Ovary (tissue), 9 donors: ENCODE results near the gene GSK3B. TPM values are rescaled to one million over a fixed set of nuclear protein-coding genes. Genes with fewer than 3 reads are reported as not detected.

Experiments used
- DNase-seq, 5 donors: peaks; one replicate each; pipeline ENCODE4 v3.0.0-alpha.2; 2019 to 2020
- H3K27ac ChIP-seq, 2 donors: fragments of 200-600 bp; one replicate each; pipeline versions ENCODE4 v1.5.1 to v1.8.0; 2019 to 2022
- H3K27me3 ChIP-seq: fragments of 200-600 bp; one replicate; pipeline ENCODE4 v1.8.0; 2022
- H3K36me3 ChIP-seq: fragments of 200-600 bp; sonication (generic); one replicate; pipeline ENCODE4 v1.5.1; 2019
- H3K4me1 ChIP-seq: one replicate; pipeline ENCODE4 v1.8.1; 2013; ENCODE audit warnings: mild to moderate bottlenecking, moderate library complexity; ENCODE audit not compliant: insufficient read depth
- H3K4me3 ChIP-seq: fragments of 200-600 bp; sonication (generic); one replicate; pipeline ENCODE4 v1.5.1; 2017
- H3K9me3 ChIP-seq, 2 donors: fragments of 200-600 bp in 1 of 2; sonication (generic) in 1 of 2; one replicate each; pipeline versions ENCODE4 v1.5.1 to v1.8.1; 2013 to 2019; ENCODE audit warnings: mild to moderate bottlenecking in 1 of 2, moderate library complexity in 1 of 2
- EP300 ChIP-seq: sonication (generic); formaldehyde crosslinking; IDR thresholded peaks from one replicate; pipeline ENCODE4 v1.6.1; 2017; ENCODE audit warnings: antibody characterized with exemption
- POLR2A ChIP-seq: fragments of 450-650 bp; IDR thresholded peaks from one replicate; pipeline ENCODE4 v1.6.1; 2017; ENCODE audit warnings: antibody characterized with exemption, mild to moderate bottlenecking, moderate library complexity
- whole genome bisulfite sequencing, 3 donors: extraction: QIAGEN DNeasy Blood & Tissue Kit in 1 of 3; methylation state at CpG; one replicate each; pipeline versions ENCODE4 v1.1.5 to v1.1.7; 2013 to 2017; 5-methylcytosine and 5-hydroxymethylcytosine counted together
- intact Hi-C, 4 donors: fragments of 100-400 bp; cut with DNase I; formaldehyde crosslinking; loops; one replicate each; pipeline versions ENCODE4 v1.11.0 to v1.15.1; 2022 to 2023
- polyA plus RNA-seq, 2 donors: library from polyadenylated mRNA; stranded (reverse); fragments of 200-250 nt in 1 of 2; fragments of 350-450 nt in 1 of 2; fragmentation: Illumina TruSeq in 1 of 2; extraction: RNeasy Lipid Tissue Mini Kit (QIAGEN cat#74804) in 1 of 2; gene quantifications; one replicate each; pipeline ENCODE4 v1.2.3, GENCODE V29; 2013 to 2014
- total RNA-seq, 7 donors: library from RNA; depleted of rRNA in 2 of 7; stranded (reverse); fragments of >200 nt in 2 of 7; fragmentation: NEBNext Ultra II Directional in 3 of 7; extraction: Animal tissue kit (Norgen Biotek cat#: 25700) in 3 of 7; gene quantifications; one replicate each; pipeline versions ENCODE4 v1.1.0 to v1.2.4, GENCODE V29; 2016 to 2023
- TF ChIP-seq, protein P1 (sequence below), 3 donors: fragments of 450-650 bp in 2 of 3; fragments of 200-600 bp in 1 of 3; IDR thresholded peaks; one replicate each; pipeline versions ENCODE4 v1.5.1 to v1.8.0; 2016 to 2022; ENCODE audit warnings: antibody characterized with exemption in 3 of 3, mild to moderate bottlenecking in 1 of 3
- donor health status: DM: no; HTN: no; CAD: no; lungs with moderate emphysema.
- donor health status: DM: no; HTN: no; CAD: no.
- donor health status: Bipolar disorder and iron deficiency.
- donor health status: DM: yes; HTN: yes; CAD: no.
- donor health status: DM: no; HTN: no; CAD: no.
- donor health status: DM: yes; HTN: yes; CAD: no.

GSK3B gene
- total and polyA plus RNA-seq, 9 donors, result 8.3 to 38.4 (median 25.3) TPM

DNA sequence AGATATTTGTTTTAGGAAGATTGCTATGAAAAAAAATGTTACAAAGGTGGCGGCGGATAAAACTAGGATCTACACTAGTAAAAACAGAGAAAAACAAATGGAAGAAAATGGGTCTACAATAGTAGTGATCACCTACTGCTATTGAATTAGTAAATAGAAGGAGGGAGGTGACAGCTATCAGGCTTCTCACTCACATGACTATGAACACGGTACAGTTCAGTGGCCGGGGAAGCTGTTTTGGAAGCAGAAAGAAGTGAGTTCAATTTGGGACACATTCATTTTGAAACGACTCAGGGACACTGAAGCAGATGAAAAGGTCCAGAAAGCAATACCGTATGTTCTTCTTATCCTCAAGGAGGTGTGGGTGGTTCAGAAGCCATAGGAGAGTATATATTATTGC lies 138.3 kb downstream of the GSK3B start:
- Histone ChIP-seq H3K27ac (no peak overlapping the region), H3K9me3 (no peaks in the 10 kb centered on the region), H3K36me3 (no peaks in the 10 kb centered on the region), H3K4me3 (no peak overlapping the region), H3K4me1 (peaks cover 3% of the 10 kb centered on the region), H3K27me3 (no peaks in the 10 kb centered on the region)
- TF ChIP-seq EP300, result no peak
- TF ChIP-seq, protein P1, sequence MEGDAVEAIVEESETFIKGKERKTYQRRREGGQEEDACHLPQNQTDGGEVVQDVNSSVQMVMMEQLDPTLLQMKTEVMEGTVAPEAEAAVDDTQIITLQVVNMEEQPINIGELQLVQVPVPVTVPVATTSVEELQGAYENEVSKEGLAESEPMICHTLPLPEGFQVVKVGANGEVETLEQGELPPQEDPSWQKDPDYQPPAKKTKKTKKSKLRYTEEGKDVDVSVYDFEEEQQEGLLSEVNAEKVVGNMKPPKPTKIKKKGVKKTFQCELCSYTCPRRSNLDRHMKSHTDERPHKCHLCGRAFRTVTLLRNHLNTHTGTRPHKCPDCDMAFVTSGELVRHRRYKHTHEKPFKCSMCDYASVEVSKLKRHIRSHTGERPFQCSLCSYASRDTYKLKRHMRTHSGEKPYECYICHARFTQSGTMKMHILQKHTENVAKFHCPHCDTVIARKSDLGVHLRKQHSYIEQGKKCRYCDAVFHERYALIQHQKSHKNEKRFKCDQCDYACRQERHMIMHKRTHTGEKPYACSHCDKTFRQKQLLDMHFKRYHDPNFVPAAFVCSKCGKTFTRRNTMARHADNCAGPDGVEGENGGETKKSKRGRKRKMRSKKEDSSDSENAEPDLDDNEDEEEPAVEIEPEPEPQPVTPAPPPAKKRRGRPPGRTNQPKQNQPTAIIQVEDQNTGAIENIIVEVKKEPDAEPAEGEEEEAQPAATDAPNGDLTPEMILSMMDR (IDR thresholded peaks at IDR 0.05), result no peak
- TF ChIP-seq POLR2A, result no peak
- no peak for DNase-seq
- 90 to 93% (median 91%) methylated on average over 6 of the region's 6 CpGs for whole genome bisulfite sequencing, 3 donors
- intact Hi-C loops, result no loop called here

DNA sequence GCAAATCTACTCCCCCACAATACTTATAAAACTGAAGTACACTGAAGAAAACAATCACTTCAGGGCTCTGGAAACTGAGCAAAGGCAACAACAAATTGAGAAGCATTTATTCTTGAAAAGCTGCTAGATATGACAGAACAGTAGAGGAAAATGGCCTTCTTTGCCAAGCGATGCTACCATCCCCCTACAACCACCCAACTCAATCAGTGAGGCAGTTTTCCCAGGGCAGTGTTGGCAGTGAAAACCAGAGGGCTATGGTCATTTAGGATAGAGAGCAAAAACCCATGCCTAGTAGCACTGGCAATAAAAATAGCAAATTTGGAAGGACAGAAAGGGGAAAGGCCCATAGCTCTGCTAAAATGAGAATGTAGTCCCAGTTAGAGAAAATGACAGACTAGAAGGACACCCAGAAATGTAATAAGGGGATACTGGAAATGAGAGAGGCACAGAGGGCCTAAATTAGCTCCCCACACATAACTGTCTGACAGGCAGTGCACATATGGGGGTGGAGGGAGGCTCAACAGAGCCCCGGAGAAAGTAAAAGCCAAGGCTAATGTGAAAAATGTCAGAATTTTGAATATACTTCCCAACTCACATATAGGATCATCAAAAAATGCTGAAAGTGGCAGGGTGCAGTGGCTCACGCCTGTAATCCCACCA lies 143.5 kb downstream of the GSK3B start:
- Histone ChIP-seq H3K4me1 (peaks cover 4% of the 10 kb centered on the region), H3K27me3 (no peaks in the 10 kb centered on the region), H3K27ac (no peak overlapping the region), H3K36me3 (no peaks in the 10 kb centered on the region), H3K9me3 (no peaks in the 10 kb centered on the region), H3K4me3 (no peak overlapping the region)
- no peak for DNase-seq
- intact Hi-C loops, result no loop called here
- WGBS, 3 donors, result 89 to 95% (median 91%) methylated on average over 3 of the region's 3 CpGs
- no peak for TF ChIP-seq EP300
- no peak for TF ChIP-seq POLR2A
- TF ChIP-seq, protein P1 (IDR thresholded peaks at IDR 0.05), result no peak

DNA sequence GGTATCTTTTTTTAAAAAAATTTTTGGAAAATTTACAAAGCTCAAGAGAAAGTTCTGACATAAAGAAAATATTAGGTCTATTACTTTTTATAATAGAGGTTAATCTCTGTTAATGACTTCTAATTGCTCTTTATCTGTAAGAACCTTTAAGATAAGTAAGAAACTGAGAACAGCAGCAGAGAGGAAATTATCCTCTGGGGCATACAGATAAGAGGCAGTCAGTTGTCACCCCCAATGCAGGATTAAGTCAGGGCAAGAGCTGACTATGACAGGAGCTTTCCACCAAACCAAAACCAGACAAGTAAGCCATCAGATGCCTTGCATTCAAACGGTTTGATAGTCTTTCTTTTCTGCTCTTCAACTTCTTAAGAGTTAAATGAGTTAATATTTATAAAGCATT lies 149.0 kb downstream of the GSK3B start:
- Histone ChIP-seq H3K4me3 (no peak overlapping the region), H3K27ac (no peak overlapping the region), H3K36me3 (no peaks in the 10 kb centered on the region), H3K9me3 (no peaks in the 10 kb centered on the region), H3K4me1 (no peaks in the 10 kb centered on the region), H3K27me3 (no peaks in the 10 kb centered on the region)
- intact Hi-C loops, result no loop called here
- TF ChIP-seq EP300, result no peak
- TF ChIP-seq, protein P1 (IDR thresholded peaks at IDR 0.05), result no peak
- TF ChIP-seq POLR2A, result no peak
- WGBS, 3 donors, result 40 to 67% (median 47%) methylated on average over 1 of the region's 1 CpG
- no peak for DNase-seq

DNA sequence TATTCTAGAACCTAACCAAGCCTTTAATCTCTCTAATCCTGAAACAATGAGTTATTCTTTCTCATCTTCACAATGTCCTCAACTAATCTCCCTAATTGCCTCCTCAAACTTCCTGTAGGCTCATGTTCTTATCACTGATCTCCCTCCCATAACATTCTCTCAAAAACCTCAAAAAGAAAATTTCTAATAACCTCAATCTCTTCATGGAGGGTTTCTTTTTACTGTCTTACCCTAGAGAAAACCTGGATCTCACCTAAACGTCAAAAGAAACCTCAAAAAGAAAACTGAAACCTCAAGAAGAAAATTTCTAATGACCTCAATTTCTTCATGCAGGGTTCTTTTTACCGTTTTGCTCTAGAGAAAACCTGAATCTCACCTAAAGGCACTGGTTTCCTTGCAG lies 150.2 kb downstream of the GSK3B start:
- DNase-seq, result no peak
- Histone ChIP-seq H3K9me3 (no peaks in the 10 kb centered on the region), H3K36me3 (no peaks in the 10 kb centered on the region), H3K4me3 (no peak overlapping the region), H3K4me1 (no peaks in the 10 kb centered on the region), H3K27me3 (no peaks in the 10 kb centered on the region), H3K27ac (no peak overlapping the region)
- intact Hi-C loops, result no loop called here
- WGBS, 3 donors, result 87 to 95% (median 87%) methylated on average over 2 of the region's 2 CpGs
- TF ChIP-seq POLR2A (no peak), EP300 (no peak)
- TF ChIP-seq, protein P1 (IDR thresholded peaks at IDR 0.05), result no peak
